ENCODE results near the gene CTNNA2. TPM values are rescaled to one million over a fixed set of nuclear protein-coding genes. Genes with fewer than 3 reads are reported as not detected.

CTNNA2 gene
- total and polyA plus RNA-seq, 2 of the 8 experiments (the other 6 are each of a cell fraction or from before 2014, with no cell fraction given): 3.9 to 9.0 TPM

DNA sequence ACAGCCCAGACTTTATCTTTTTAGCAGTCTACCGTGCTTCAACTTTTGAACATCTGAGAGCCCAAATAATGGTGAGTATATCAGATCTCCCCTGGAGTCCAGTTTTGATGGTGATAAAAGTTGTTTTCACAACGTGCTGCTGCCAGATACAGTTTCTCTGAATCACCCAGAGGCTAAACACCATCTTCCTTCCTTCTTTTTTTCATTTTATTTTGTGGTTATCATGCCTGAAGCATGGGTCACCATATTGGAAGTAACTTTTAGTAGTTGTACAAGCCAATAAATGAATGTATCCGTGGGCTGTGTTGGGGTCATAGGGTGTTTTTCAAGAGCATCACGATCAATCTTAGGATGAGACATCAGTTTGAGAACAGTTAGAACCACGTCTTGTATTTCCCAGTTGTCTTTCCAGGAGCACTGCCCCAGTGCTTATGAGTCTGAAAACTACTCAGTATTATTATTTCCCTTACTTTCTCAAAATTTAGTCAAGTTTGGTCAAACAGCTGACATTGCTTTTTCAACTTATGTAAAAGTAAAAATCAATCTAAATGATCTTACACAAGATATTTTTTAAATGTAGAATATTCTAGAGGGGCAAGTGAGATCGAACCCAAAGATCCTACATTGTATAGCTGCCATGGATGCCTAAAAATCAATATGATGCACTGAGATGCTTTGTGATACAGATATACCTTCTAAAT, 311.4 kb downstream of the CTNNA2 start (continued):
- TF ChIP-seq, protein P1, sequence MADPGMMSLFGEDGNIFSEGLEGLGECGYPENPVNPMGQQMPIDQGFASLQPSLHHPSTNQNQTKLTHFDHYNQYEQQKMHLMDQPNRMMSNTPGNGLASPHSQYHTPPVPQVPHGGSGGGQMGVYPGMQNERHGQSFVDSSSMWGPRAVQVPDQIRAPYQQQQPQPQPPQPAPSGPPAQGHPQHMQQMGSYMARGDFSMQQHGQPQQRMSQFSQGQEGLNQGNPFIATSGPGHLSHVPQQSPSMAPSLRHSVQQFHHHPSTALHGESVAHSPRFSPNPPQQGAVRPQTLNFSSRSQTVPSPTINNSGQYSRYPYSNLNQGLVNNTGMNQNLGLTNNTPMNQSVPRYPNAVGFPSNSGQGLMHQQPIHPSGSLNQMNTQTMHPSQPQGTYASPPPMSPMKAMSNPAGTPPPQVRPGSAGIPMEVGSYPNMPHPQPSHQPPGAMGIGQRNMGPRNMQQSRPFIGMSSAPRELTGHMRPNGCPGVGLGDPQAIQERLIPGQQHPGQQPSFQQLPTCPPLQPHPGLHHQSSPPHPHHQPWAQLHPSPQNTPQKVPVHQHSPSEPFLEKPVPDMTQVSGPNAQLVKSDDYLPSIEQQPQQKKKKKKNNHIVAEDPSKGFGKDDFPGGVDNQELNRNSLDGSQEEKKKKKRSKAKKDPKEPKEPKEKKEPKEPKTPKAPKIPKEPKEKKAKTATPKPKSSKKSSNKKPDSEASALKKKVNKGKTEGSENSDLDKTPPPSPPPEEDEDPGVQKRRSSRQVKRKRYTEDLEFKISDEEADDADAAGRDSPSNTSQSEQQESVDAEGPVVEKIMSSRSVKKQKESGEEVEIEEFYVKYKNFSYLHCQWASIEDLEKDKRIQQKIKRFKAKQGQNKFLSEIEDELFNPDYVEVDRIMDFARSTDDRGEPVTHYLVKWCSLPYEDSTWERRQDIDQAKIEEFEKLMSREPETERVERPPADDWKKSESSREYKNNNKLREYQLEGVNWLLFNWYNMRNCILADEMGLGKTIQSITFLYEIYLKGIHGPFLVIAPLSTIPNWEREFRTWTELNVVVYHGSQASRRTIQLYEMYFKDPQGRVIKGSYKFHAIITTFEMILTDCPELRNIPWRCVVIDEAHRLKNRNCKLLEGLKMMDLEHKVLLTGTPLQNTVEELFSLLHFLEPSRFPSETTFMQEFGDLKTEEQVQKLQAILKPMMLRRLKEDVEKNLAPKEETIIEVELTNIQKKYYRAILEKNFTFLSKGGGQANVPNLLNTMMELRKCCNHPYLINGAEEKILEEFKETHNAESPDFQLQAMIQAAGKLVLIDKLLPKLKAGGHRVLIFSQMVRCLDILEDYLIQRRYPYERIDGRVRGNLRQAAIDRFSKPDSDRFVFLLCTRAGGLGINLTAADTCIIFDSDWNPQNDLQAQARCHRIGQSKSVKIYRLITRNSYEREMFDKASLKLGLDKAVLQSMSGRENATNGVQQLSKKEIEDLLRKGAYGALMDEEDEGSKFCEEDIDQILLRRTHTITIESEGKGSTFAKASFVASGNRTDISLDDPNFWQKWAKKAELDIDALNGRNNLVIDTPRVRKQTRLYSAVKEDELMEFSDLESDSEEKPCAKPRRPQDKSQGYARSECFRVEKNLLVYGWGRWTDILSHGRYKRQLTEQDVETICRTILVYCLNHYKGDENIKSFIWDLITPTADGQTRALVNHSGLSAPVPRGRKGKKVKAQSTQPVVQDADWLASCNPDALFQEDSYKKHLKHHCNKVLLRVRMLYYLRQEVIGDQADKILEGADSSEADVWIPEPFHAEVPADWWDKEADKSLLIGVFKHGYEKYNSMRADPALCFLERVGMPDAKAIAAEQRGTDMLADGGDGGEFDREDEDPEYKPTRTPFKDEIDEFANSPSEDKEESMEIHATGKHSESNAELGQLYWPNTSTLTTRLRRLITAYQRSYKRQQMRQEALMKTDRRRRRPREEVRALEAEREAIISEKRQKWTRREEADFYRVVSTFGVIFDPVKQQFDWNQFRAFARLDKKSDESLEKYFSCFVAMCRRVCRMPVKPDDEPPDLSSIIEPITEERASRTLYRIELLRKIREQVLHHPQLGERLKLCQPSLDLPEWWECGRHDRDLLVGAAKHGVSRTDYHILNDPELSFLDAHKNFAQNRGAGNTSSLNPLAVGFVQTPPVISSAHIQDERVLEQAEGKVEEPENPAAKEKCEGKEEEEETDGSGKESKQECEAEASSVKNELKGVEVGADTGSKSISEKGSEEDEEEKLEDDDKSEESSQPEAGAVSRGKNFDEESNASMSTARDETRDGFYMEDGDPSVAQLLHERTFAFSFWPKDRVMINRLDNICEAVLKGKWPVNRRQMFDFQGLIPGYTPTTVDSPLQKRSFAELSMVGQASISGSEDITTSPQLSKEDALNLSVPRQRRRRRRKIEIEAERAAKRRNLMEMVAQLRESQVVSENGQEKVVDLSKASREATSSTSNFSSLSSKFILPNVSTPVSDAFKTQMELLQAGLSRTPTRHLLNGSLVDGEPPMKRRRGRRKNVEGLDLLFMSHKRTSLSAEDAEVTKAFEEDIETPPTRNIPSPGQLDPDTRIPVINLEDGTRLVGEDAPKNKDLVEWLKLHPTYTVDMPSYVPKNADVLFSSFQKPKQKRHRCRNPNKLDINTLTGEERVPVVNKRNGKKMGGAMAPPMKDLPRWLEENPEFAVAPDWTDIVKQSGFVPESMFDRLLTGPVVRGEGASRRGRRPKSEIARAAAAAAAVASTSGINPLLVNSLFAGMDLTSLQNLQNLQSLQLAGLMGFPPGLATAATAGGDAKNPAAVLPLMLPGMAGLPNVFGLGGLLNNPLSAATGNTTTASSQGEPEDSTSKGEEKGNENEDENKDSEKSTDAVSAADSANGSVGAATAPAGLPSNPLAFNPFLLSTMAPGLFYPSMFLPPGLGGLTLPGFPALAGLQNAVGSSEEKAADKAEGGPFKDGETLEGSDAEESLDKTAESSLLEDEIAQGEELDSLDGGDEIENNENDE (IDR thresholded peaks at IDR 0.05; ENCODE audit: insufficient replicate concordance, low read length): no peak
- TF ChIP-seq GABPA (IDR thresholded peaks at IDR 0.05; ENCODE audit: borderline replicate concordance, insufficient read depth, low read length): no peak
- no peak for TF ChIP-seq FOSL1 (IDR thresholded peaks at IDR 0.05; ENCODE audit: insufficient read depth, low read depth, low read length)
- TF ChIP-seq CREB1 (IDR thresholded peaks at IDR 0.05): no peak
- no peak for TF ChIP-seq SIRT6 (IDR thresholded peaks at IDR 0.05; ENCODE audit: low read length)
- TF ChIP-seq NRF1 (IDR thresholded peaks at IDR 0.05; ENCODE audit: low read depth, low read length): no peak
- no peak for TF ChIP-seq CTCF (IDR thresholded peaks at IDR 0.05; ENCODE audit: control extremely low read depth in 1 of 3, insufficient read depth in 1 of 3, low read depth in 1 of 3, low read length in 3 of 3)
- no peak for TF ChIP-seq BRCA1 (IDR thresholded peaks at IDR 0.05; ENCODE audit: low read depth, low read length)

Measured in H1 (cell line).